Activated CD8-positive, alpha-beta T cell treated with anti-CD3 and anti-CD28 coated beads for 36 hours (primary cell): ENCODE data around the gene NUP210L. TPM values are rescaled to one million over a fixed set of nuclear protein-coding genes. Genes with fewer than 3 reads are reported as not detected.
A peak's percentile ranks its signal among the peaks of the same experiment; 100 is the strongest.

Source experiments
- ATAC-seq: fragments of 200-7000 bp; cut with Tn5 transposase; one replicate; pipeline ENCODE4 v1.10.0; 2021; ENCODE audit warnings: mild to moderate bottlenecking, moderate library complexity
- CTCF ChIA-PET: fragments of 350-600 bp; sonication (Branson Sonifier 250); formaldehyde crosslinking; loops from one replicate; lab custom pipeline; 2021; ENCODE audit warnings: antibody characterized with exemption; lab: Charles Lee
- POLR2A ChIA-PET: fragments of 350-600 bp; sonication (Branson Sonifier 250); formaldehyde crosslinking; loops from one replicate; lab custom pipeline; 2021; ENCODE audit warnings: antibody characterized with exemption; lab: Charles Lee
- DNase-seq: peaks from one replicate; pipeline ENCODE4 v3.0.0-alpha.2; 2020
- H3K27ac Mint-ChIP-seq: one replicate; pipeline ENCODE4 v1.8.0; 2021; ENCODE audit warnings: mild to moderate bottlenecking, mixed read lengths
- H3K27me3 Mint-ChIP-seq: one replicate; pipeline ENCODE4 v1.8.0; 2021; ENCODE audit warnings: mixed read lengths
- H3K36me3 Mint-ChIP-seq: one replicate; pipeline ENCODE4 v1.8.0; 2021; ENCODE audit warnings: low read depth, mixed read lengths
- H3K4me1 Mint-ChIP-seq: one replicate; pipeline ENCODE4 v1.8.0; 2021; ENCODE audit warnings: low read depth, mixed read lengths
- H3K4me3 Mint-ChIP-seq: one replicate; pipeline ENCODE4 v1.8.0; 2021; ENCODE audit warnings: mild to moderate bottlenecking, moderate library complexity, mixed read lengths
- H3K9me3 Mint-ChIP-seq: one replicate; pipeline ENCODE4 v1.8.0; 2021; ENCODE audit warnings: mixed read lengths
- intact Hi-C: fragments of 100-400 bp; cut with micrococcal nuclease; formaldehyde crosslinking; loops from one replicate; pipeline ENCODE4 v1.10.0; 2022
- total RNA-seq, 2 experiments: library from RNA; stranded (reverse); gene quantifications; one replicate each; pipeline ENCODE4 v1.2.3, GENCODE V29; 2021
- TF ChIP-seq, protein P1 (sequence below): fragments of 200-600 bp; IDR thresholded peaks from one replicate; pipeline ENCODE4 v1.8.0; 2022; ENCODE audit warnings: antibody characterized with exemption, mild to moderate bottlenecking

The NUP210L gene
- total RNA-seq, 2 experiments from 2014 or later = 0.07 TPM; not detected in 1

- no peak for ATAC-seq
- intact Hi-C loops = no loop called here
- no peaks in the 10 kb centered on the region for H3K9me3 Mint-ChIP-seq
- ChIA-PET POLR2A (interaction anchor here (1.2 to 13.9 kb wide), 4 partner anchors 8 to 221 kb away, joined by 3 to 237 read pairs (median 72); partner anchors contain the start of genes CREB3L4, DENND4B, RAB13 and RPS27), CTCF (interaction anchor here (0.7 to 7.1 kb wide), 3 partner anchors 13 to 26 kb away, joined by 3 to 73 read pairs (median 3); partner anchors contain the start of genes DENND4B and RAB13)
- H3K4me3 Mint-ChIP-seq = no peak overlapping the region
- H3K4me1 Mint-ChIP-seq = peaks cover 32% of the 10 kb centered on the region
- peak overlapping the region; percentile 57 for H3K27ac Mint-ChIP-seq
- H3K36me3 Mint-ChIP-seq = peaks cover 45% of the 10 kb centered on the region
- TF ChIP-seq, protein P1, sequence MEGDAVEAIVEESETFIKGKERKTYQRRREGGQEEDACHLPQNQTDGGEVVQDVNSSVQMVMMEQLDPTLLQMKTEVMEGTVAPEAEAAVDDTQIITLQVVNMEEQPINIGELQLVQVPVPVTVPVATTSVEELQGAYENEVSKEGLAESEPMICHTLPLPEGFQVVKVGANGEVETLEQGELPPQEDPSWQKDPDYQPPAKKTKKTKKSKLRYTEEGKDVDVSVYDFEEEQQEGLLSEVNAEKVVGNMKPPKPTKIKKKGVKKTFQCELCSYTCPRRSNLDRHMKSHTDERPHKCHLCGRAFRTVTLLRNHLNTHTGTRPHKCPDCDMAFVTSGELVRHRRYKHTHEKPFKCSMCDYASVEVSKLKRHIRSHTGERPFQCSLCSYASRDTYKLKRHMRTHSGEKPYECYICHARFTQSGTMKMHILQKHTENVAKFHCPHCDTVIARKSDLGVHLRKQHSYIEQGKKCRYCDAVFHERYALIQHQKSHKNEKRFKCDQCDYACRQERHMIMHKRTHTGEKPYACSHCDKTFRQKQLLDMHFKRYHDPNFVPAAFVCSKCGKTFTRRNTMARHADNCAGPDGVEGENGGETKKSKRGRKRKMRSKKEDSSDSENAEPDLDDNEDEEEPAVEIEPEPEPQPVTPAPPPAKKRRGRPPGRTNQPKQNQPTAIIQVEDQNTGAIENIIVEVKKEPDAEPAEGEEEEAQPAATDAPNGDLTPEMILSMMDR = no peak
- no peak for DNase-seq
- H3K27me3 Mint-ChIP-seq = no peaks in the 10 kb centered on the region
These were observed 181.8 kb downstream of the NUP210L start for GRCh38 chr1:153973071-153973470.

GRCh38 chr1:153970346-153970745 lies 184.5 kb downstream of the NUP210L start:
- POLR2A ChIA-PET = interaction anchor here (1.0 to 13.9 kb wide), 2 partner anchors 19 to 329 kb away, joined by 3 to 237 read pairs; partner anchors contain the start of genes RAB13 and RPS27
- CTCF ChIA-PET = interaction anchor here (0.6 kb wide), 1 partner anchor 294 kb away, joined by 3 read pairs; no protein-coding TSS in a partner anchor

GRCh38 chr1:153968972-153969371 lies 185.9 kb downstream of the NUP210L start:
- H3K9me3 Mint-ChIP-seq = no peaks in the 10 kb centered on the region
- TF ChIP-seq, protein P1 = no peak
- ChIA-PET CTCF (interaction anchor here (2.3 to 5.0 kb wide), 3 partner anchors 8 to 17 kb away, joined by 7 to 56 read pairs (median 35); partner anchors contain the start of genes JTB and RAB13), POLR2A (interaction anchor here (0.9 to 13.9 kb wide), 5 partner anchors 6 to 45 kb away, joined by 3 to 237 read pairs (median 55); partner anchors contain the start of genes CRTC2, DENND4B, JTB and RAB13)
- DNase-seq = no peak
- no peaks in the 10 kb centered on the region for H3K27me3 Mint-ChIP-seq
- peak overlapping the region; percentile 29 for H3K4me3 Mint-ChIP-seq
- no peak for ATAC-seq
- peaks cover 32% of the 10 kb centered on the region for H3K4me1 Mint-ChIP-seq
- peak overlapping the region; percentile 32 for H3K27ac Mint-ChIP-seq
- peaks cover 27% of the 10 kb centered on the region for H3K36me3 Mint-ChIP-seq
- intact Hi-C loops = no loop called here

More at GRCh38 chr1:153970346-153970745, 184.5 kb downstream of the NUP210L start:
- H3K4me3 Mint-ChIP-seq = no peak overlapping the region
- intact Hi-C loops = no loop called here
- H3K27me3 Mint-ChIP-seq = no peaks in the 10 kb centered on the region
- no peaks in the 10 kb centered on the region for H3K9me3 Mint-ChIP-seq
- ATAC-seq = no peak
- no peak for DNase-seq
- H3K4me1 Mint-ChIP-seq = peaks cover 37% of the 10 kb centered on the region
- H3K27ac Mint-ChIP-seq = no peak overlapping the region
- H3K36me3 Mint-ChIP-seq = peaks cover 37% of the 10 kb centered on the region
- TF ChIP-seq, protein P1 = no peak

DNA sequence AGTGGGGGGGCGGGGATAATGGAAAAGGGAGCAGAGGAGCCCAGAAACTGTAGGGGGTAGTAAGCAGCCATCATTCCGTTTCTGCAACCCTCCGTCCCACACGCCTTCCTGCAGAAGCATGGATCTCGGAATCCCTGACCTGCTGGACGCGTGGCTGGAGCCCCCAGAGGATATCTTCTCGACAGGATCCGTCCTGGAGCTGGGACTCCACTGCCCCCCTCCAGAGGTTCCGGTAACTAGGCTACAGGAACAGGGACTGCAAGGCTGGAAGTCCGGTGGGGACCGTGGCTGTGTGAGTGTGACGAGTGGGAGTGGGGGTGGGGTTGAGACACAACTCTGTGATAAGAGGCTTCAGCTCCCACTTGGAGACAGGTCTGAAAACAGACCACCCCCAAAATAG lies 186.5 kb downstream of the NUP210L start:
- H3K36me3 Mint-ChIP-seq = peaks cover 22% of the 10 kb centered on the region
- peak overlapping the region; percentile 94 for H3K27ac Mint-ChIP-seq
- H3K4me1 Mint-ChIP-seq = peaks cover 31% of the 10 kb centered on the region
- POLR2A ChIA-PET = interaction anchor here (1.0 to 13.9 kb wide), 10 partner anchors 7 to 179 kb away, joined by 3 to 237 read pairs (median 19); partner anchors contain the start of genes CRTC2, DENND4B, GATAD2B and JTB
- H3K4me3 Mint-ChIP-seq = peak overlapping the region; percentile 99
- CTCF ChIA-PET = interaction anchor here (0.9 to 5.0 kb wide), 4 partner anchors 8 to 17 kb away, joined by 3 to 56 read pairs (median 21); partner anchors contain the start of genes CRTC2, JTB and RAB13
- H3K27me3 Mint-ChIP-seq = no peaks in the 10 kb centered on the region
- ATAC-seq (no peak), DNase-seq (no peak)
- intact Hi-C loops = no loop called here
- H3K9me3 Mint-ChIP-seq = no peaks in the 10 kb centered on the region
- TF ChIP-seq, protein P1 = no peak

DNA sequence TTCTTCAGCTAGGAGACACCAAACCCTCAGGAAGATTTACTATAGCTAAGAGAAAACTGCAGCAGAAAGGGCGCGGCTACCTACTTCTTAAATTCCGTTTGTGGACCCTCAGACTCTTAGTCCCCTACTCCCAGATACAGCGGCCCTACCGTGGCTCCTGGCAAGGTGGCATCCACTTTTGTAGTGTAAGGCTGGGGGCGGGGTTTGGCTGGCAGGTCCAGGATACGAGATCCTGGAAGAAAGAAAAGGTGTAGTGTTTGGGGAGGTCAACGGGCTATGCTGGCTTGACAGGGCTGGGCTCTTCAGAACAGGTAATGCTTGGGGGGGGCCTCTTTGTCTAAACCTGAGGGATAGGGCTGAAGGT lies 186.9 kb downstream of the NUP210L start:
- Mint-ChIP-seq H3K27me3 (no peaks in the 10 kb centered on the region), H3K4me1 (peaks cover 31% of the 10 kb centered on the region), H3K4me3 (peak overlapping the region; percentile 99), H3K36me3 (peaks cover 18% of the 10 kb centered on the region), H3K27ac (peak overlapping the region; percentile 94), H3K9me3 (no peaks in the 10 kb centered on the region)
- ChIA-PET CTCF (interaction anchor here (0.8 to 6.7 kb wide), 11 partner anchors 9 to 533 kb away, joined by 3 to 56 read pairs (median 4); partner anchors contain the start of genes CRTC2, DENND4B, GATAD2B and JTB), POLR2A (interaction anchor here (1.0 to 13.9 kb wide), 10 partner anchors 7 to 178 kb away, joined by 3 to 237 read pairs (median 19); partner anchors contain the start of genes CRTC2, DENND4B, GATAD2B and JTB)
- no peak for ATAC-seq
- intact Hi-C loops = no loop called here
- TF ChIP-seq, protein P1 = no peak
- peak; percentile 28 for DNase-seq
